Neural cell (in vitro differentiated cells): ENCODE data around the gene TOLLIP. TPM values are rescaled to one million over a fixed set of nuclear protein-coding genes. Genes with fewer than 3 reads are reported as not detected.

Experiments used
- H2AFZ ChIP-seq: fragments of 200-600, 300-800 bp; sonication (generic), shearing (Covaris generic); 2 replicates; pipeline ENCODE4 v1.6.0; 2014; ENCODE audit warnings: low read depth, mild to moderate bottlenecking, antibody characterized with exemption, low read length, moderate library complexity
- H3F3A ChIP-seq: fragments of 200-600 bp; shearing (Covaris generic); 2 replicates; pipeline ENCODE4 v1.6.1; 2016; ENCODE audit warnings: mild to moderate bottlenecking, moderate library complexity, mixed read lengths, antibody characterized with exemption, low read length; ENCODE audit not compliant: insufficient read depth, poor library complexity, severe bottlenecking
- H3K27ac ChIP-seq: fragments of 200-600, 300-800 bp; sonication (generic), shearing (Covaris generic); 2 replicates; pipeline ENCODE4 v1.5.1; 2014; ENCODE audit warnings: mild to moderate bottlenecking, low read length, moderate library complexity
- H3K27me3 ChIP-seq: fragments of 300-800, 200-600 bp; sonication (generic), shearing (Covaris generic); 2 replicates; pipeline ENCODE4 v1.6.0; 2014; ENCODE audit warnings: mild to moderate bottlenecking, low read depth, low read length, moderate library complexity; ENCODE audit not compliant: insufficient read depth
- H3K36me3 ChIP-seq: fragments of 300-800, 200-600 bp; sonication (generic), shearing (Covaris generic); 2 replicates; pipeline ENCODE4 v1.5.1; 2014; ENCODE audit warnings: mild to moderate bottlenecking, antibody characterized with exemption, low read length, moderate library complexity; ENCODE audit not compliant: insufficient read depth
- H3K4me2 ChIP-seq: fragments of 300-800, 200-600 bp; sonication (generic), shearing (Covaris generic); 2 replicates; pipeline ENCODE4 v1.6.0; 2014; ENCODE audit warnings: mild to moderate bottlenecking, low read length
- H3K4me3 ChIP-seq: fragments of 300-800, 200-600 bp; sonication (generic), shearing (Covaris generic); 2 replicates; pipeline ENCODE4 v1.5.1; 2014; ENCODE audit warnings: mild to moderate bottlenecking, low read length, moderate library complexity
- H3K79me2 ChIP-seq: fragments of 200-600 bp; shearing (Covaris generic); replicated peaks from 2 replicates; pipeline ENCODE4 v1.6.0; 2014; ENCODE audit warnings: mild to moderate bottlenecking, low read length, moderate library complexity; ENCODE audit not compliant: insufficient read depth
- H3K9ac ChIP-seq: fragments of 300-800, 200-600 bp; sonication (generic), shearing (Covaris generic); 2 replicates; pipeline ENCODE4 v1.6.1; 2016; ENCODE audit warnings: mild to moderate bottlenecking, low read length, mixed read lengths
- H3K9me2 ChIP-seq: fragments of 200-600 bp; shearing (Covaris generic); 2 replicates; pipeline ENCODE4 v1.6.1; 2016; ENCODE audit warnings: mild to moderate bottlenecking, low read length, mixed read lengths; ENCODE audit not compliant: insufficient read depth
- H3K9me3 ChIP-seq: fragments of 200-600, 300-800 bp; sonication (generic), shearing (Covaris generic); 2 replicates; pipeline ENCODE4 v1.6.1; 2016; ENCODE audit warnings: mild to moderate bottlenecking, mixed run types, low read length, moderate library complexity, mixed read lengths
- H4K20me1 ChIP-seq: fragments of 200-600 bp; shearing (Covaris generic); 2 replicates; pipeline ENCODE4 v1.6.1; 2016; ENCODE audit warnings: mild to moderate bottlenecking, mixed run types; ENCODE audit not compliant: insufficient read depth
- EP300 ChIP-seq: fragments of 450-650 bp; conservative IDR thresholded peaks from 2 replicates; pipeline ENCODE4 v1.6.1; 2014; ENCODE audit warnings: antibody characterized with exemption, mild to moderate bottlenecking, moderate library complexity; ENCODE audit not compliant: poor library complexity, severe bottlenecking
- EZH2 ChIP-seq: fragments of 200-600, 300-800 bp; shearing (Covaris generic), sonication (generic); IDR thresholded peaks from 2 replicates; pipeline ENCODE4 v1.6.1; 2014; ENCODE audit warnings: antibody characterized with exemption, low read length, borderline replicate concordance, mild to moderate bottlenecking; ENCODE audit not compliant: insufficient read depth, poor library complexity, severe bottlenecking
- MXI1 ChIP-seq: fragments of 450-650 bp; conservative IDR thresholded peaks from 2 replicates; pipeline ENCODE4 v1.6.1; 2014; ENCODE audit warnings: antibody characterized with exemption, mild to moderate bottlenecking; ENCODE audit not compliant: poor library complexity, severe bottlenecking
- POLR2AphosphoS5 ChIP-seq: IDR thresholded peaks from 2 replicates; pipeline ENCODE4 v1.6.1; 2012
- RAD21 ChIP-seq: fragments of 450-650 bp; conservative IDR thresholded peaks from 2 replicates; pipeline ENCODE4 v1.6.1; 2014; ENCODE audit warnings: antibody characterized with exemption, mild to moderate bottlenecking, moderate library complexity
- SMC3 ChIP-seq: fragments of 450-650 bp; conservative IDR thresholded peaks from 2 replicates; pipeline ENCODE4 v1.6.1; 2014; ENCODE audit warnings: antibody characterized with exemption, mild to moderate bottlenecking, moderate library complexity; ENCODE audit not compliant: poor library complexity
- TAF1 ChIP-seq: IDR thresholded peaks from 2 replicates; pipeline ENCODE4 v1.6.1; 2012; ENCODE audit warnings: low read depth
- polyA plus RNA-seq: library from polyadenylated mRNA; depleted of rRNA; stranded (reverse); fragments of >200 nt; gene quantifications from 2 replicates; pipeline ENCODE4 v1.2.3, GENCODE V29; 2014
- TF ChIP-seq, protein P1 (sequence below): IDR thresholded peaks from 2 replicates; pipeline ENCODE4 v1.6.1; 2012; ENCODE audit warnings: borderline replicate concordance
- TF ChIP-seq, protein P2 (sequence below): fragments of 450-650 bp; IDR thresholded peaks from 2 replicates; pipeline ENCODE4 v1.5.1; 2014; ENCODE audit warnings: antibody characterized with exemption, mild to moderate bottlenecking, moderate library complexity; ENCODE audit not compliant: poor library complexity, severe bottlenecking

Gene TOLLIP
- polyA plus RNA-seq, 1 donor from 2014 or later: 24.1 TPM

DNA sequence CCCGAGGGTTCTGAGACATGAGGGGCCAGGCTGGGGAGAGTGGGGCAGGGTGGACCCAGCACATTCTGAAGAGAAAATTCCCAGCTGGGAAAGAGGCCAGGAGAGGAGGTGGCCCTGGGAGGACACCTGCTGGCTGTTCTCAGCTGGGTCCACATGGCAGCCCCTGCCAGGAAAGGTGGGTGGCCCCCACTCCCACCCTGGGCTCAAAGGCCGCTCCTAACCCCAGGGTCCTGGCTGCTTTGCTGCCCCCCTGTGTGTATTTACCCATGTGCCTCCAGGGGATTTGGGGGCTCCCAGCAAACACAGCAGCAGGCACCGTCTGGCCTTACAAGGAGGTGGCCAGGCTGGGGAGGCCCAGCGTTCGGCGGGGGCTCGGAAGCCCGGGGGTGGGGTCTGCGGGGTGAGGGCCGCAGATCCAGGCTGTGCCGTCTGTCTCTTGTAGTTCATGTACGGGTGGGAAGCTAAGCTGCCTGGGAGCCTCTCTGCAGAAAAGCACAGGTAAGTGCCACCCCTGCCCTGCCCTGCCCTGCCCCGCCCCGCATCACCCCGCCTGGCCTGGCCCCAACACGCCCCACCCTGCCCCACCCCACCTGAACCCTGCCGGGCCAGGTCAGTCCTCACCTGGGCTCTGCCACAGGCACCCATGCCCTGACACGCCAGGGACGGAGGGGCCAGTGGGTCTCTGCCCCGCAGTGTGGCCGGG, 75.9 kb downstream of the TOLLIP start:
- TF ChIP-seq EP300: no peak
- no peak for TF ChIP-seq SMC3
- TF ChIP-seq POLR2AphosphoS5: no peak
- no peak for TF ChIP-seq EZH2
- TF ChIP-seq, protein P1, sequence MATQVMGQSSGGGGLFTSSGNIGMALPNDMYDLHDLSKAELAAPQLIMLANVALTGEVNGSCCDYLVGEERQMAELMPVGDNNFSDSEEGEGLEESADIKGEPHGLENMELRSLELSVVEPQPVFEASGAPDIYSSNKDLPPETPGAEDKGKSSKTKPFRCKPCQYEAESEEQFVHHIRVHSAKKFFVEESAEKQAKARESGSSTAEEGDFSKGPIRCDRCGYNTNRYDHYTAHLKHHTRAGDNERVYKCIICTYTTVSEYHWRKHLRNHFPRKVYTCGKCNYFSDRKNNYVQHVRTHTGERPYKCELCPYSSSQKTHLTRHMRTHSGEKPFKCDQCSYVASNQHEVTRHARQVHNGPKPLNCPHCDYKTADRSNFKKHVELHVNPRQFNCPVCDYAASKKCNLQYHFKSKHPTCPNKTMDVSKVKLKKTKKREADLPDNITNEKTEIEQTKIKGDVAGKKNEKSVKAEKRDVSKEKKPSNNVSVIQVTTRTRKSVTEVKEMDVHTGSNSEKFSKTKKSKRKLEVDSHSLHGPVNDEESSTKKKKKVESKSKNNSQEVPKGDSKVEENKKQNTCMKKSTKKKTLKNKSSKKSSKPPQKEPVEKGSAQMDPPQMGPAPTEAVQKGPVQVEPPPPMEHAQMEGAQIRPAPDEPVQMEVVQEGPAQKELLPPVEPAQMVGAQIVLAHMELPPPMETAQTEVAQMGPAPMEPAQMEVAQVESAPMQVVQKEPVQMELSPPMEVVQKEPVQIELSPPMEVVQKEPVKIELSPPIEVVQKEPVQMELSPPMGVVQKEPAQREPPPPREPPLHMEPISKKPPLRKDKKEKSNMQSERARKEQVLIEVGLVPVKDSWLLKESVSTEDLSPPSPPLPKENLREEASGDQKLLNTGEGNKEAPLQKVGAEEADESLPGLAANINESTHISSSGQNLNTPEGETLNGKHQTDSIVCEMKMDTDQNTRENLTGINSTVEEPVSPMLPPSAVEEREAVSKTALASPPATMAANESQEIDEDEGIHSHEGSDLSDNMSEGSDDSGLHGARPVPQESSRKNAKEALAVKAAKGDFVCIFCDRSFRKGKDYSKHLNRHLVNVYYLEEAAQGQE: no peak
- TF ChIP-seq TAF1: no peak
- no peak for TF ChIP-seq RAD21
- TF ChIP-seq, protein P2, sequence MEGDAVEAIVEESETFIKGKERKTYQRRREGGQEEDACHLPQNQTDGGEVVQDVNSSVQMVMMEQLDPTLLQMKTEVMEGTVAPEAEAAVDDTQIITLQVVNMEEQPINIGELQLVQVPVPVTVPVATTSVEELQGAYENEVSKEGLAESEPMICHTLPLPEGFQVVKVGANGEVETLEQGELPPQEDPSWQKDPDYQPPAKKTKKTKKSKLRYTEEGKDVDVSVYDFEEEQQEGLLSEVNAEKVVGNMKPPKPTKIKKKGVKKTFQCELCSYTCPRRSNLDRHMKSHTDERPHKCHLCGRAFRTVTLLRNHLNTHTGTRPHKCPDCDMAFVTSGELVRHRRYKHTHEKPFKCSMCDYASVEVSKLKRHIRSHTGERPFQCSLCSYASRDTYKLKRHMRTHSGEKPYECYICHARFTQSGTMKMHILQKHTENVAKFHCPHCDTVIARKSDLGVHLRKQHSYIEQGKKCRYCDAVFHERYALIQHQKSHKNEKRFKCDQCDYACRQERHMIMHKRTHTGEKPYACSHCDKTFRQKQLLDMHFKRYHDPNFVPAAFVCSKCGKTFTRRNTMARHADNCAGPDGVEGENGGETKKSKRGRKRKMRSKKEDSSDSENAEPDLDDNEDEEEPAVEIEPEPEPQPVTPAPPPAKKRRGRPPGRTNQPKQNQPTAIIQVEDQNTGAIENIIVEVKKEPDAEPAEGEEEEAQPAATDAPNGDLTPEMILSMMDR: no peak
- no peak for TF ChIP-seq MXI1
- Histone ChIP-seq H3K9me2 (no peaks in the 10 kb centered on the region), H3K27ac (no peak overlapping the region), H3K27me3 (no peaks in the 10 kb centered on the region), H3K4me2 (no peak overlapping the region), H3K9ac (no peak overlapping the region), H4K20me1 (no peaks in the 10 kb centered on the region), H3K79me2 (no peaks in the 10 kb centered on the region), H3K36me3 (no peaks in the 10 kb centered on the region), H3K4me3 (no peak overlapping the region), H3F3A (no peaks in the 10 kb centered on the region), H3K9me3 (no peaks in the 10 kb centered on the region), H2AFZ (no peak overlapping the region)

DNA sequence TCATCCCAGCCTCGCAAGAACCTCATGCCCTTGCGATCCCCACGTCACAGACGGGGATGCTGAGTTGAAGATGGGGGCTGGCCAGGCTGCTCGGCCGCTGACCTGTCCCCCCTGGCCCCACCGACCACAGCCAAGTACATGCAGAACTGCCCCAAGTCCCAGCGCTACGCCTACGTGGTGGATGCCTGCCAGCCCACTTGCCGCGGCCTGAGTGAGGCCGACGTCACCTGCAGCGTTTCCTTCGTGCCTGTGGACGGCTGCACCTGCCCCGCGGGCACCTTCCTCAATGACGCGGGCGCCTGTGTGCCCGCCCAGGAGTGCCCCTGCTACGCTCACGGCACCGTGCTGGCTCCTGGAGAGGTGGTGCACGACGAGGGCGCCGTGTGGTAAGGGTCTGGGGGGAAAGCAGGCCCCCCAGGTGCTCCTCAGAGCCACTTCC, 76.5 kb downstream of the TOLLIP start:
- Histone ChIP-seq H3K27ac (no peak overlapping the region), H3K36me3 (no peaks in the 10 kb centered on the region), H4K20me1 (no peaks in the 10 kb centered on the region), H3K4me3 (no peak overlapping the region), H2AFZ (no peak overlapping the region), H3K9me3 (no peaks in the 10 kb centered on the region), H3K9ac (no peak overlapping the region), H3K9me2 (no peaks in the 10 kb centered on the region), H3K79me2 (no peaks in the 10 kb centered on the region), H3K4me2 (no peak overlapping the region), H3F3A (no peaks in the 10 kb centered on the region), H3K27me3 (no peaks in the 10 kb centered on the region)
- TF ChIP-seq, protein P1: no peak
- TF ChIP-seq SMC3 (no peak), EZH2 (no peak), RAD21 (no peak), POLR2AphosphoS5 (no peak), MXI1 (no peak), EP300 (no peak), TAF1 (no peak)
- TF ChIP-seq, protein P2: no peak
